GM18861 (cell line): ENCODE data around the gene ZSCAN10.

Experiments used
- ATAC-seq: cut with Tn5 transposase; IDR thresholded peaks from one replicate; pipeline ENCODE4 v1.9.1; 2021; ENCODE audit not compliant: unreplicated experiment

ZSCAN10 gene

DNA sequence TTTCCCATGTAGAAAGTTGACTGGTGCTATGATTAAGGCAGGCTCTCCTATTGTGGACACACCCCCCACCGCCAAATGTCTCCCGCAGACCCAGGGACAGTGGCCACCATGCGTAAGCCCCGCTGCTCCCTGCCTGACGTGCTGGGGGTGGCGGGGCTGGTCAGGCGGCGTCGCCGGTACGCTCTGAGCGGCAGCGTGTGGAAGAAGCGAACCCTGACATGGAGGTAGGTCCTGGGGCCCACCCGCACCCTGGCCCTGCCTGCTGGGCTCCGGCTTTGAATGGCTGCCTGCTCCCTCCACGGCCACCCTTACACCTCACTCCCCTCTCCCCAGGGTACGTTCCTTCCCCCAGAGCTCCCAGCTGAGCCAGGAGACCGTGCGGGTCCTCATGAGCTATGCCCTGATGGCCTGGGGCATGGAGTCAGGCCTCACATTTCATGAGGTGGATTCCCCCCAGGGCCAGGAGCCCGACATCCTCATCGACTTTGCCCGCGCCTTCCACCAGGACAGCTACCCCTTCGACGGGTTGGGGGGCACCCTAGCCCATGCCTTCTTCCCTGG, 49.1 kb downstream of the ZSCAN10 start:
- ATAC-seq: no peak

DNA sequence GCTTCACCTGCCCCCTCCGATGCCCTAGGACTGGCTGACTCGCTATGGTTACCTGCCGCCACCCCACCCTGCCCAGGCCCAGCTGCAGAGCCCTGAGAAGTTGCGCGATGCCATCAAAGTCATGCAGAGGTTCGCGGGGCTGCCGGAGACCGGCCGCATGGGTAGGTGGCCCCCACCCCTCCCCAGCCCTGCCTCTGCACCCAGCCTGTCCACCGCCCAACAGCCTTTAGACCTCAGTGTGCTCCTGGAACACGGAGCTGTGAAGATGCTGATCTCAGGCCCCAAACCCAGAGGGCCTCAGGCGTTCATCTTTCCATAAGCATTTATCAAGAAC, 51.7 kb downstream of the ZSCAN10 start:
- ATAC-seq: no peak

DNA sequence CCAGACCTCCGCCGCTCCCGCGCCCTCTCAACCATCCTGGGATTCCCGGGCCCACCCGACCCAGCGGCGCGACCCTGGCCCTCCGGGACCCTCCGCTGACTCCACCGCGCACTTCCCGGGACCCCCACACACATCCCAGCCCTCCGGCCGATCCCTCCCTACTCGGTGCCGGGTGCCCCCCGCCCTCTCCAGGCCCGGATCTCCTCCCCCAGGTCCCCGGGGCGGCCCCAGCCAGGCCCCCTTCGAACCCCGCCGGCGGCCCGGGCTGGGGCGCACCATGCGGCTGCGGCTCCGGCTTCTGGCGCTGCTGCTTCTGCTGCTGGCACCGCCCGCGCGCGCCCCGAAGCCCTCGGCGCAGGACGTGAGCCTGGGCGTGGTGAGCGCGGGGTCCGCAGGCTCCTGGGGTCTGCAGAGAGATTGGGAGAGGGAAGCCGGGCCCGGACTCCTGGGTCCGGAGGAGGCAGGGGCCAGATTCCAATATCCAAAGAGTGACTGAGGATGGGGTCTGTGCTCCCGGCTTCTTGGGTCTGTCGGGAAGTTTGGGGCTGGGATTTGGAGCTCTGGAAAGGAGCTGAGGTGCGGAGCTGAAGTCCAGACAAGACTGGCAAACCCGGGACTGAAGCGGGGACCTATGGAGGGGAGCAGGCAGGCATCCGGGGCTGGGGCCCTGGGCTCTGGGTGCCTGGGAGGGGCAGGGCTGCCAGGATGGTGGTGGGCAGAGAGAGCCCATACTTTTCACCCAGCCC, 52.3 kb downstream of the ZSCAN10 start:
- ATAC-seq: no peak

DNA sequence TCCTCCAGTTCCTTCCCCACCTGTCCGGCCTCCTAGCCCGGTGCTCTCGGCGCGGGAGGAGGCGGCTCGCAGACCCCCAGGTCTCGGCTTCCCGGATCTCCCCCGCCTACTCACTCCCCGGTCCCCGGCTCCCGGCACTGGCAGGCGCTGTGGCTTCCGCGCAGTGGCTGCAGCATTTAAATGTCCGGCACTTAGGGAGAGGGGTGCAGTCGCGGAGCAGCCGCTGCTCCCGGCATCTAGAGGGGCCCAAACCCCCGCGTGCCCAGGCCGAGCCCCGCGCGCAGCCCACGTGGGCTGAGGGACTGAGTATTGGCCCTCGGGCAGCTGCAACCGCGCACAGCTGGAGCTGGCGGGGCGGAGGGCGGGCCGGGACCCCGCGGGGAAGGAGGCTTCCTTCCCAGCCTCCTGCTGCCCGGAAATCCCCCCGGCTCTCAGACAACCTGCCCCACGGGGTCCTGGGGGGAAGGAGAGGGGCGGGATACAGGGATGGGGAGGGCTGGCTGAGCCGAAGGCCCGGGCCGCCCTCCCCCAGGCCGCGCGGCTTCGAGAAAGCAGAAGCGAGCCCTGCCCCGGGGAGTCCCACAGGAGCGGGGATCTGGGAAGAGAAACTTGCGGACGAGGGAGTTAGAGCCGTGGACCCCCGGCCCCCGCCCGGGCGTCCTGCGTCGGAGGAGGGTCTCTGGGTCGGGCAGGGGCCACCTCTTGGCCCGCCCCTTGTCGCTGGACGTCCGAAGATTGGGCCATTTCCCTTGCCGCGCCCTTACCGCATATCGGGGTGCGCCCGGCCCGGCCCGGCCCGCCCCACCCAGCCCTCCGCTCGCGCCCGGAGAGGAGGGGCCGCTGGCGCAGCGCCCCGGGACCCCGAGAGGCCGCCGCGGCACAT, 53.1 kb downstream of the ZSCAN10 start, which contains the start of gene MMP25:
Gene MMP25 (plus strand): TSS at position 804 of the 883 bp plus-strand sequence. CDS start 357 bp downstream, outside the sequence.
- ATAC-seq: no peak

DNA sequence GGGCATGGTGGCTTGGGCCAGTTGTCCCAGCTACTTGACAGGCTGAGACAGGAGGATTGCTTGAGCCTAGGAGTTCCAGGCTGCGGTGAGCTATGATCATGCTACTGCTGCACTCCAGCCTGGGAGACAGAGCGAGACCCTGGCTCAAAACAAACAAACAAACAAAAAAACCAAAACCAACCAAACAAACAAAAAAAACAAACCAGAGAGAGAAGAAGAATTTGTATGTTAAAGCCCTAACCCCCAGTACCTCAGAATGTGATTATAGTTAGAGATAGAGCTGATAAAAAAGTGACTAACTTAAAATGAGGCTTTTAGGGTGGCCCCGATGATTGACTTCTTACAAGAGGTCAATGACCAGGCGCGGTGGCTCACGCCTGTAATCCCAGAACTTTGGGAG, 54.4 kb downstream of the ZSCAN10 start:
- ATAC-seq: no peak

DNA sequence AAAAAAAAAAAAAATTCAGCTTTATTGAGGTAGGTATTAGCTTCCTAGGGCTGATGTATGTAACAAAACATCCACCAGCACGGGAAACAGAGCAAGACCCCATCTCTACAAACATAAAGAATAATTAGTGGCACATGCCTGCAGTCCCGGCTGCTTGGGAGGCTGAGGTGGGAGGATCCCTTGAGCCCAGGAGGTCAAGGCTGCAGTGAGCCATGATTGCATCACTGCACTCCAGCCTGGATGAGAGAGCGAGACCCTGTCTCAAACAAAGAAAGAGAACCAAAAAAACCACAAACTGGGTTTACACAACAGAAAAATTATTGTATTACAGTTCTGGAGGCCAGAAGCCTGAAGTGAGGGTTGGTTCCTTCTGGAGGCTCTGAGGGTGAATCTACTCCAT, 56.7 kb downstream of the ZSCAN10 start:
- ATAC-seq: no peak

DNA sequence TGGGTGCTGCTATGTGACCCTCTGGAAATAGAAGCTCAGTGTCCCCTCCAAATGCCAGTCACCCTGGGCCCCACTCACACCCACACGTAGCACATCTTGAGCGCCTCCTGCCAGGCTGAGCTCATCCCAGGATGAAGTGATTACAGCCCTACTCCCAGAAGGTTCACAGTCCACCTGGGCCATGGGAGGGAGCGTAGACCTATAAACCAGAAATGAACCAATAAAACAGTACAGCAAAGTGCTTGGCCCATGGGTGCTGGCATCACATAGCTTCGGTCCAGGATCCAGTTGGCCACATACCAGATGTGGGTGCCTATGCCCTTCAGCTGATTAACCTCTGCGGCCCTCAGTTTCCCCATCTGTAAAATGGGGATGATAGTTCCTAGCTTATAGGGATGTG, 60.2 kb downstream of the ZSCAN10 start:
- no peak for ATAC-seq
